ENCODE results near the gene SEMA5A. TPM values are rescaled to one million over a fixed set of nuclear protein-coding genes. Genes with fewer than 3 reads are reported as not detected.

Gene SEMA5A
- total and polyA plus RNA-seq, 2 donors (not counting 1 experiment from before 2014, with no cell fraction given) = not detected

DNA sequence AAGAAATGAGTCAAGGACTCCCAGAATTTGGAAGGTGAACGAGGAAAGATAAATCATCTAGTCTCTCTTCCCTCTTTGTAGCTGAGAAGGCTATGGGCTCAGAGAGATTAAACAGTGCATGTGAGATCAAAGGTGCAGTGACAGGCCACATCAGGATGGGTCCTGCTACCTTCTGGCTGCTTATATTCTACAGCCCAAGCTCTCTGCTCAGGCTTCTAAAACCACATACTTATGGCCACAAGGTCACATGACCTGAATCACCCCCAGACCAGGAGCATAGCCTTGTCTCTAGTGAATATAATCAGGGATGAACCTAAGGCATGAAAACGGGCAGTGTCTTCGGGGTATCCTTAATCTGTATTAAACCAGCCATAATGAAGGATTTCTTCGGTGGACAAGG is 158.9 kb downstream of the SEMA5A start:
- 75% methylated on average over 3 of the region's 4 CpGs for WGBS (ENCODE audit: insufficient coverage)
- H3K27ac Mint-ChIP-seq = no peak overlapping the region

DNA sequence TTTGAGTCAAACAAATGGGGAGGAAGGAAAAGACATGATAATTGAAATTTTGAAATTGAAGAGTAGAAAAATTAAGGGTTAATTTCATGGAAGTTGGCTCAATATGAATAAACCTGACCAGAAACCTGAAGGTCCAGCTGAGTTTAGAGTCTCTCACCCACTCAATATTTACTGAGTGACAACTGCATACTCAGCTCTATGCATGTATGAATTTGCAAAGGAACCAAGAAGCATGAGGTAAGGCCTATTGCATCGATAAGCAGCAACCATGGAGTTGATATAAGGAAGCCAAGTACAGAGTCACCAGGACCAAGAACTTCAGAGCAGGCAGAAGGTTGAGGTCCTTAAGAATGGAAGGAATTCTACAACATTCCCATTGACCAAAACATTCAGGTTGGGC is 163.4 kb downstream of the SEMA5A start:
- Histone ChIP-seq H3K4me1 (ENCODE audit: control insufficient read depth in 2 of 2, insufficient read depth in 2 of 2, low read length in 2 of 2) (no peaks in the 10 kb centered on the region), H2AFZ (ENCODE audit: insufficient read depth, low read depth, low read length, poor library complexity, severe bottlenecking) (no peak overlapping the region), H3K27me3 (replicated peaks in 1 of 4; ENCODE audit: control extremely low read depth in 1 of 4, control insufficient read depth in 3 of 4, insufficient read depth in 4 of 4, low read length in 3 of 4) (no peaks in the 10 kb centered on the region), H3K4me3 (ENCODE audit: control extremely low read depth in 1 of 5, extremely low read depth in 1 of 5, insufficient read depth in 1 of 5, low read depth in 2 of 5, low read length in 4 of 5) (no peak overlapping the region), H3K36me3 (replicated peaks in 1 of 2; ENCODE audit: control extremely low read depth in 1 of 2, control insufficient read depth in 1 of 2, extremely low read depth in 1 of 2, insufficient read depth in 2 of 2, low read length in 1 of 2) (no peaks in the 10 kb centered on the region), H3K27ac (ENCODE audit: low read length in 2 of 2) (no peak overlapping the region), H3K79me2 (ENCODE audit: control insufficient read depth, insufficient read depth, low read length) (no peaks in the 10 kb centered on the region), H3K9ac (ENCODE audit: low read length) (no peak overlapping the region), H3K4me2 (replicated peaks; ENCODE audit: low read depth, low read length, poor library complexity, severe bottlenecking) (no peak overlapping the region), H3K9me3 (ENCODE audit: control extremely low read depth in 1 of 3, control insufficient read depth in 2 of 3, insufficient read depth in 1 of 3, low read length in 2 of 3) (peaks cover 0 to 3% (median 0%) of the 10 kb centered on the region in 3 donors), H4K20me1 (ENCODE audit: control insufficient read depth, insufficient read depth, low read length, poor library complexity, severe bottlenecking) (no peaks in the 10 kb centered on the region)
- no peak for DNase-seq
- POLR2A ChIA-PET = no interaction called here
- Mint-ChIP-seq H3K9me3 (ENCODE audit: insufficient read depth) (no peaks in the 10 kb centered on the region), H3K4me3 (no peak overlapping the region), H3K27me3 (no peaks in the 10 kb centered on the region), H3K27ac (no peak overlapping the region), H3K4me1 (no peaks in the 10 kb centered on the region)
- CTCF ChIA-PET = no interaction called here
- ATAC-seq (ENCODE audit: low read depth) = no peak
- intact Hi-C loops (cut with micrococcal nuclease) = no loop called here
- TF ChIP-seq EZH2 (IDR thresholded peaks at IDR 0.05; ENCODE audit: borderline replicate concordance, insufficient read depth, low read depth, low read length, poor library complexity, severe bottlenecking) (no peak), CTCF (IDR thresholded peaks at IDR 0.05) (no peak)
- no CpG with 5 or more reads among the region's 1 CpG for WGBS (ENCODE audit: insufficient coverage)

More for the DNA sequence above, 158.9 kb downstream of the SEMA5A start:
- Histone ChIP-seq H3K4me2 (replicated peaks; ENCODE audit: low read depth, low read length, poor library complexity, severe bottlenecking) (no peak overlapping the region), H3K4me3 (ENCODE audit: control extremely low read depth in 1 of 5, extremely low read depth in 1 of 5, insufficient read depth in 1 of 5, low read depth in 2 of 5, low read length in 4 of 5) (no peak overlapping the region), H3K4me1 (ENCODE audit: control insufficient read depth in 2 of 2, insufficient read depth in 2 of 2, low read length in 2 of 2) (no peaks in the 10 kb centered on the region), H3K9me3 (ENCODE audit: control extremely low read depth in 1 of 3, control insufficient read depth in 2 of 3, insufficient read depth in 1 of 3, low read length in 2 of 3) (peaks cover 0 to 3% (median 0%) of the 10 kb centered on the region in 3 donors), H4K20me1 (ENCODE audit: control insufficient read depth, insufficient read depth, low read length, poor library complexity, severe bottlenecking) (no peaks in the 10 kb centered on the region), H3K36me3 (replicated peaks in 1 of 2; ENCODE audit: control extremely low read depth in 1 of 2, control insufficient read depth in 1 of 2, extremely low read depth in 1 of 2, insufficient read depth in 2 of 2, low read length in 1 of 2) (no peaks in the 10 kb centered on the region), H3K27ac (ENCODE audit: low read length in 2 of 2) (no peak overlapping the region), H3K9ac (ENCODE audit: low read length) (no peak overlapping the region), H2AFZ (ENCODE audit: insufficient read depth, low read depth, low read length, poor library complexity, severe bottlenecking) (no peak overlapping the region), H3K27me3 (replicated peaks in 1 of 4; ENCODE audit: control extremely low read depth in 1 of 4, control insufficient read depth in 3 of 4, insufficient read depth in 4 of 4, low read length in 3 of 4) (no peaks in the 10 kb centered on the region), H3K79me2 (ENCODE audit: control insufficient read depth, insufficient read depth, low read length) (no peaks in the 10 kb centered on the region)
- no peaks in the 10 kb centered on the region for H3K27me3 Mint-ChIP-seq
- DNase-seq (no peak), ATAC-seq (ENCODE audit: low read depth) (no peak)
- H3K9me3 Mint-ChIP-seq (ENCODE audit: insufficient read depth) = no peaks in the 10 kb centered on the region
- intact Hi-C loops (cut with micrococcal nuclease) = no loop called here
- ChIA-PET CTCF (no interaction called here), POLR2A (no interaction called here)
- no peak overlapping the region for H3K4me3 Mint-ChIP-seq
- TF ChIP-seq EZH2 (IDR thresholded peaks at IDR 0.05; ENCODE audit: borderline replicate concordance, insufficient read depth, low read depth, low read length, poor library complexity, severe bottlenecking) = no peak
- TF ChIP-seq CTCF (IDR thresholded peaks at IDR 0.05) = no peak
- no peaks in the 10 kb centered on the region for H3K4me1 Mint-ChIP-seq

All from B cell (primary cell).